ENCODE measurements around the gene KDM5A. TPM values are rescaled to one million over a fixed set of nuclear protein-coding genes. Genes with fewer than 3 reads are reported as not detected.

Gene KDM5A
- polyA plus RNA-seq, 1 of the 3 experiments (the other 2 are of a cell fraction): 6.2 TPM

GRCh38 chr12:272942-273341 lies 116.2 kb downstream of the KDM5A start:
- Histone ChIP-seq H3K4me2 (no peak overlapping the region), H3K27me3 (ENCODE audit: insufficient read depth) (no peaks in the 10 kb centered on the region), H3K27ac (ENCODE audit: low read depth in 2 of 2, low read length in 1 of 2) (no peak overlapping the region), H3K9me2 (no peaks in the 10 kb centered on the region), H4K20me1 (ENCODE audit: insufficient read depth) (no peaks in the 10 kb centered on the region), H3K4me3 (ENCODE audit: low read depth in 2 of 2, low read length in 1 of 2) (no peak overlapping the region), H3F3A (replicated peaks; ENCODE audit: insufficient read depth) (no peaks in the 10 kb centered on the region), H3K36me3 (replicated peaks in 1 of 2; ENCODE audit: control insufficient read depth in 1 of 2, insufficient read depth in 2 of 2, low read length in 1 of 2) (peaks cover 0 to 4% of the 10 kb centered on the region in 2 experiments), H3K4me1 (ENCODE audit: control insufficient read depth in 1 of 2, insufficient read depth in 2 of 2, low read depth in 1 of 2, low read length in 1 of 2) (peaks cover 0 to 7% of the 10 kb centered on the region in 2 experiments; a peak in 1 of 4 replicates), H3K9ac (no peak overlapping the region), H3K9me3 (no peaks in the 10 kb centered on the region), H3K79me2 (ENCODE audit: insufficient read depth) (no peaks in the 10 kb centered on the region), H2AFZ (ENCODE audit: low read depth) (no peak overlapping the region)
- ChIA-PET CTCF (interaction anchor here (0.6 kb wide), 1 partner anchor 242 kb away, joined by 3 read pairs; no protein-coding TSS in a partner anchor), POLR2A (no interaction called here)
- WGBS (ENCODE audit: low lambda C conversion rate): 95% methylated on average over 6 of the region's 6 CpGs
- TF ChIP-seq, protein P1, sequence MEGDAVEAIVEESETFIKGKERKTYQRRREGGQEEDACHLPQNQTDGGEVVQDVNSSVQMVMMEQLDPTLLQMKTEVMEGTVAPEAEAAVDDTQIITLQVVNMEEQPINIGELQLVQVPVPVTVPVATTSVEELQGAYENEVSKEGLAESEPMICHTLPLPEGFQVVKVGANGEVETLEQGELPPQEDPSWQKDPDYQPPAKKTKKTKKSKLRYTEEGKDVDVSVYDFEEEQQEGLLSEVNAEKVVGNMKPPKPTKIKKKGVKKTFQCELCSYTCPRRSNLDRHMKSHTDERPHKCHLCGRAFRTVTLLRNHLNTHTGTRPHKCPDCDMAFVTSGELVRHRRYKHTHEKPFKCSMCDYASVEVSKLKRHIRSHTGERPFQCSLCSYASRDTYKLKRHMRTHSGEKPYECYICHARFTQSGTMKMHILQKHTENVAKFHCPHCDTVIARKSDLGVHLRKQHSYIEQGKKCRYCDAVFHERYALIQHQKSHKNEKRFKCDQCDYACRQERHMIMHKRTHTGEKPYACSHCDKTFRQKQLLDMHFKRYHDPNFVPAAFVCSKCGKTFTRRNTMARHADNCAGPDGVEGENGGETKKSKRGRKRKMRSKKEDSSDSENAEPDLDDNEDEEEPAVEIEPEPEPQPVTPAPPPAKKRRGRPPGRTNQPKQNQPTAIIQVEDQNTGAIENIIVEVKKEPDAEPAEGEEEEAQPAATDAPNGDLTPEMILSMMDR (IDR thresholded peaks at IDR 0.05): no peak
- no peak for TF ChIP-seq GABPA (IDR thresholded peaks at IDR 0.05; ENCODE audit: low read depth)
- TF ChIP-seq POLR2AphosphoS5 (IDR thresholded peaks at IDR 0.05; ENCODE audit: low read depth, low read length): no peak
- no peak for TF ChIP-seq PBX3 (IDR thresholded peaks at IDR 0.05)
- DNase-seq: no peak

- Histone ChIP-seq H3K4me2 (no peak overlapping the region), H3K27me3 (ENCODE audit: insufficient read depth) (no peaks in the 10 kb centered on the region), H3F3A (replicated peaks; ENCODE audit: insufficient read depth) (no peaks in the 10 kb centered on the region), H3K9me3 (no peaks in the 10 kb centered on the region), H3K9ac (no peak overlapping the region), H3K27ac (ENCODE audit: low read depth in 2 of 2, low read length in 1 of 2) (no peak overlapping the region), H3K36me3 (replicated peaks in 1 of 2; ENCODE audit: control insufficient read depth in 1 of 2, insufficient read depth in 2 of 2, low read length in 1 of 2) (peaks cover 0 to 4% of the 10 kb centered on the region in 2 experiments), H3K4me3 (ENCODE audit: low read depth in 2 of 2, low read length in 1 of 2) (no peak overlapping the region), H2AFZ (ENCODE audit: low read depth) (no peak overlapping the region), H3K4me1 (ENCODE audit: control insufficient read depth in 1 of 2, insufficient read depth in 2 of 2, low read depth in 1 of 2, low read length in 1 of 2) (peaks cover 0 to 12% of the 10 kb centered on the region in 2 experiments; a peak in 1 of 4 replicates), H4K20me1 (ENCODE audit: insufficient read depth) (no peaks in the 10 kb centered on the region), H3K9me2 (no peaks in the 10 kb centered on the region), H3K79me2 (ENCODE audit: insufficient read depth) (no peaks in the 10 kb centered on the region)
- ChIA-PET POLR2A (no interaction called here), CTCF (interaction anchor here (0.6 to 1.2 kb wide), 2 partner anchors 14 to 119 kb away, joined by 3 read pairs; no protein-coding TSS in a partner anchor)
- TF ChIP-seq TAF1 (IDR thresholded peaks at IDR 0.05; ENCODE audit: borderline replicate concordance, low read depth, low read length) (no peak), MXI1 (IDR thresholded peaks at IDR 0.05; ENCODE audit: low read depth, low read length) (no peak), CHD2 (IDR thresholded peaks at IDR 0.05; ENCODE audit: low read length, partially characterized antibody) (no peak), FOXM1 (IDR thresholded peaks at IDR 0.05; ENCODE audit: low read depth) (no peak), TEAD4 (IDR thresholded peaks at IDR 0.05; ENCODE audit: borderline replicate concordance, insufficient read depth) (no peak), RFX5 (IDR thresholded peaks at IDR 0.05; ENCODE audit: low read length) (no peak), GATA2 (CRISPR knock-in tag; IDR thresholded peaks at IDR 0.05) (no peak), USF2 (IDR thresholded peaks at IDR 0.05; ENCODE audit: borderline replicate concordance, low read depth, low read length) (no peak), PBX3 (IDR thresholded peaks at IDR 0.05) (no peak), POLR2AphosphoS5 (IDR thresholded peaks at IDR 0.05; ENCODE audit: low read depth, low read length) (no peak), TCF12 (IDR thresholded peaks at IDR 0.05) (no peak), ELF1 (IDR thresholded peaks at IDR 0.05) (no peak), EP300 (IDR thresholded peaks at IDR 0.05; ENCODE audit: borderline replicate concordance in 1 of 2, low read depth in 1 of 2, low read length in 1 of 2) (no peak), FOSL2 (IDR thresholded peaks at IDR 0.05; ENCODE audit: borderline replicate concordance, low read depth) (no peak)
- TF ChIP-seq, protein P2, sequence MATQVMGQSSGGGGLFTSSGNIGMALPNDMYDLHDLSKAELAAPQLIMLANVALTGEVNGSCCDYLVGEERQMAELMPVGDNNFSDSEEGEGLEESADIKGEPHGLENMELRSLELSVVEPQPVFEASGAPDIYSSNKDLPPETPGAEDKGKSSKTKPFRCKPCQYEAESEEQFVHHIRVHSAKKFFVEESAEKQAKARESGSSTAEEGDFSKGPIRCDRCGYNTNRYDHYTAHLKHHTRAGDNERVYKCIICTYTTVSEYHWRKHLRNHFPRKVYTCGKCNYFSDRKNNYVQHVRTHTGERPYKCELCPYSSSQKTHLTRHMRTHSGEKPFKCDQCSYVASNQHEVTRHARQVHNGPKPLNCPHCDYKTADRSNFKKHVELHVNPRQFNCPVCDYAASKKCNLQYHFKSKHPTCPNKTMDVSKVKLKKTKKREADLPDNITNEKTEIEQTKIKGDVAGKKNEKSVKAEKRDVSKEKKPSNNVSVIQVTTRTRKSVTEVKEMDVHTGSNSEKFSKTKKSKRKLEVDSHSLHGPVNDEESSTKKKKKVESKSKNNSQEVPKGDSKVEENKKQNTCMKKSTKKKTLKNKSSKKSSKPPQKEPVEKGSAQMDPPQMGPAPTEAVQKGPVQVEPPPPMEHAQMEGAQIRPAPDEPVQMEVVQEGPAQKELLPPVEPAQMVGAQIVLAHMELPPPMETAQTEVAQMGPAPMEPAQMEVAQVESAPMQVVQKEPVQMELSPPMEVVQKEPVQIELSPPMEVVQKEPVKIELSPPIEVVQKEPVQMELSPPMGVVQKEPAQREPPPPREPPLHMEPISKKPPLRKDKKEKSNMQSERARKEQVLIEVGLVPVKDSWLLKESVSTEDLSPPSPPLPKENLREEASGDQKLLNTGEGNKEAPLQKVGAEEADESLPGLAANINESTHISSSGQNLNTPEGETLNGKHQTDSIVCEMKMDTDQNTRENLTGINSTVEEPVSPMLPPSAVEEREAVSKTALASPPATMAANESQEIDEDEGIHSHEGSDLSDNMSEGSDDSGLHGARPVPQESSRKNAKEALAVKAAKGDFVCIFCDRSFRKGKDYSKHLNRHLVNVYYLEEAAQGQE (IDR thresholded peaks at IDR 0.05; ENCODE audit: low read depth, low read length): no peak
- no peak for DNase-seq
- WGBS (ENCODE audit: low lambda C conversion rate): 90% methylated on average over 4 of the region's 4 CpGs
Observed at GRCh38 chr12:271161-271560, 118.0 kb downstream of the KDM5A start.
